Measurements from ENCODE around the gene ADCY5. TPM values are rescaled to one million over a fixed set of nuclear protein-coding genes. Genes with fewer than 3 reads are reported as not detected.

ADCY5 gene
- total and polyA plus RNA-seq, 2 experiments from 2014 or later: 3.1 to 4.7 TPM

- H3K79me2 ChIP-seq: no peaks in the 10 kb centered on the region
- 89% methylated on average over 2 of the region's 2 CpGs for WGBS (ENCODE audit: low lambda C conversion rate, missing lambda C conversion rate)
- peaks cover 11% of the 10 kb centered on the region for H3K4me1 ChIP-seq (ENCODE audit: insufficient read depth)
- H4K20me1 ChIP-seq (ENCODE audit: insufficient read depth, poor library complexity, severe bottlenecking): no peaks in the 10 kb centered on the region
- no peaks in the 10 kb centered on the region for H3K36me3 ChIP-seq (replicated peaks; ENCODE audit: insufficient read depth, low read depth)
- peak overlapping the region; percentile 60 for H3K4me2 ChIP-seq
- H3K9me2 ChIP-seq (replicated peaks; ENCODE audit: insufficient read depth): no peaks in the 10 kb centered on the region
- H3K4me3 ChIP-seq: no peak overlapping the region
- no peak for DNase-seq (ENCODE audit: low spot score)
- TF ChIP-seq CTCF (IDR thresholded peaks at IDR 0.05; ENCODE audit: poor library complexity) (no peak), EZH2phosphoT487 (IDR thresholded peaks at IDR 0.05; ENCODE audit: low read depth, severe bottlenecking, unreplicated experiment) (no peak), EZH2 (IDR thresholded peaks at IDR 0.05; ENCODE audit: borderline replicate concordance) (no peak)
- no peak overlapping the region for H3K27ac ChIP-seq
- no peak overlapping the region for H2AFZ ChIP-seq
- H3K9me3 ChIP-seq (ENCODE audit: low read depth): no peaks in the 10 kb centered on the region
- peaks cover 44% of the 10 kb centered on the region for H3K27me3 ChIP-seq
Measured at GRCh38 chr3:123446210-123446609, 2.7 kb downstream of the ADCY5 start.

DNA sequence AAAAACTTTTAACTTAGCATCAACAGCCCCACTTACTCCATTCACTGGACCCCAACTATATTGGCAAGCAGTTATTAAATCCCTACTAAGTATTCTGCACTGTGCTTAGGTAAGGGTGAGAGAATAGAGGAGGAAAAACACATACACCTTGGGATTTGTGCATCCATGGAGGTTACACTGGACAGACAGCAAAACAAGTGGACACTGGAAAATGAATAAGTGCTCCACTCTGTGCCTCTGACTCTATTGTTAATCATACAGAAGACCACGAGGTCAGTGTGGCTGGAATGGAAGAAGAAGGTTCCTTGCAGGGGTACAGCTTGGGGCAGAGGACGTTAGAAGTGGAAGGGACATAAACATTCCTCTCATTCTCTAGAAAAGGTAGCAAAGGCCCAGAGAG, 3.2 kb downstream of the ADCY5 start:
- no peak overlapping the region for H3K27ac ChIP-seq
- 69% methylated on average over 2 of the region's 2 CpGs for WGBS (ENCODE audit: low lambda C conversion rate, missing lambda C conversion rate)
- TF ChIP-seq EZH2phosphoT487 (IDR thresholded peaks at IDR 0.05; ENCODE audit: low read depth, severe bottlenecking, unreplicated experiment) (no peak), EZH2 (IDR thresholded peaks at IDR 0.05; ENCODE audit: borderline replicate concordance) (no peak), CTCF (IDR thresholded peaks at IDR 0.05; ENCODE audit: poor library complexity) (no peak)
- no peak overlapping the region for H2AFZ ChIP-seq
- peaks cover 44% of the 10 kb centered on the region for H3K27me3 ChIP-seq
- H3K4me1 ChIP-seq (ENCODE audit: insufficient read depth): peaks cover 11% of the 10 kb centered on the region
- H3K36me3 ChIP-seq (replicated peaks; ENCODE audit: insufficient read depth, low read depth): no peaks in the 10 kb centered on the region
- no peaks in the 10 kb centered on the region for H4K20me1 ChIP-seq (ENCODE audit: insufficient read depth, poor library complexity, severe bottlenecking)
- H3K9me2 ChIP-seq (replicated peaks; ENCODE audit: insufficient read depth): no peaks in the 10 kb centered on the region
- H3K4me3 ChIP-seq: no peak overlapping the region
- H3K4me2 ChIP-seq: peak overlapping the region; percentile 26
- H3K9me3 ChIP-seq (ENCODE audit: low read depth): no peaks in the 10 kb centered on the region
- no peaks in the 10 kb centered on the region for H3K79me2 ChIP-seq
- DNase-seq (ENCODE audit: low spot score): no peak

DNA sequence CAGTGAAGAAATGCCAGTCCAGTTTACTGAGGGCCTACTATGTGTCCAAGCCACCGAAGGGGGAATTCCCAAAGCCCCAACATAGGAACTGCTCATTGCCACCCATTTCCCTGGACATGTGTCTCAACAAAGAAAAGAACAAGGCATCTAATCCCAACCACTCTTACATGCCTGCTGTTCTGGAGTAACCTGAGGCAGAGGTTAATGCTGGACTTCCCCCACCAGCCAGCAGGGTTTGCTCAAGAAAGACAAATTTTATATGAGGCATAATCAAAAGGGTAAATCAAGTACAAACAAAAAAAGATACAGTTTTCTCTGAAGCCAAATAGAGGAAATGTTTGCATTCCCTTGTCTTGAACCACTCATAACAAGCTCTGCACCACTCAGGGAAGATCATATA, 4.1 kb downstream of the ADCY5 start:
- Histone ChIP-seq H3K9me3 (ENCODE audit: low read depth) (no peaks in the 10 kb centered on the region), H3K36me3 (replicated peaks; ENCODE audit: insufficient read depth, low read depth) (no peaks in the 10 kb centered on the region), H3K9me2 (replicated peaks; ENCODE audit: insufficient read depth) (no peaks in the 10 kb centered on the region), H3K27ac (no peak overlapping the region), H2AFZ (no peak overlapping the region), H3K4me3 (no peak overlapping the region), H3K79me2 (no peaks in the 10 kb centered on the region), H3K27me3 (peaks cover 41% of the 10 kb centered on the region), H3K4me2 (peak overlapping the region; percentile 26), H3K4me1 (ENCODE audit: insufficient read depth) (peaks cover 8% of the 10 kb centered on the region), H4K20me1 (ENCODE audit: insufficient read depth, poor library complexity, severe bottlenecking) (no peaks in the 10 kb centered on the region)
- WGBS (ENCODE audit: low lambda C conversion rate, missing lambda C conversion rate): 100% methylated on average over 1 of the region's 1 CpG
- no peak for TF ChIP-seq CTCF (IDR thresholded peaks at IDR 0.05; ENCODE audit: poor library complexity)
- TF ChIP-seq EZH2phosphoT487 (IDR thresholded peaks at IDR 0.05; ENCODE audit: low read depth, severe bottlenecking, unreplicated experiment): no peak
- TF ChIP-seq EZH2 (IDR thresholded peaks at IDR 0.05; ENCODE audit: borderline replicate concordance): no peak
- DNase-seq (ENCODE audit: low spot score): no peak

GRCh38 chr3:123444023-123444422, 4.9 kb downstream of the ADCY5 start:
- no peaks in the 10 kb centered on the region for H3K79me2 ChIP-seq
- TF ChIP-seq EZH2phosphoT487 (IDR thresholded peaks at IDR 0.05; ENCODE audit: low read depth, severe bottlenecking, unreplicated experiment) (no peak), EZH2 (IDR thresholded peaks at IDR 0.05; ENCODE audit: borderline replicate concordance) (no peak), CTCF (IDR thresholded peaks at IDR 0.05; ENCODE audit: poor library complexity) (no peak)
- no peak for DNase-seq (ENCODE audit: low spot score)
- H2AFZ ChIP-seq: no peak overlapping the region
- peaks cover 41% of the 10 kb centered on the region for H3K27me3 ChIP-seq
- no peak overlapping the region for H3K27ac ChIP-seq
- H3K9me3 ChIP-seq (ENCODE audit: low read depth): no peaks in the 10 kb centered on the region
- H3K36me3 ChIP-seq (replicated peaks; ENCODE audit: insufficient read depth, low read depth): no peaks in the 10 kb centered on the region
- no peak overlapping the region for H3K4me3 ChIP-seq
- H3K4me2 ChIP-seq: peak overlapping the region; percentile 10
- H3K9me2 ChIP-seq (replicated peaks; ENCODE audit: insufficient read depth): no peaks in the 10 kb centered on the region
- no peaks in the 10 kb centered on the region for H4K20me1 ChIP-seq (ENCODE audit: insufficient read depth, poor library complexity, severe bottlenecking)
- 52% methylated on average over 6 of the region's 6 CpGs for WGBS (ENCODE audit: low lambda C conversion rate, missing lambda C conversion rate)
- H3K4me1 ChIP-seq (ENCODE audit: insufficient read depth): peaks cover 8% of the 10 kb centered on the region
